Activated naive CD8-positive, alpha-beta T cell treated with anti-CD3 and anti-CD28 coated beads for 36 hours (primary cell): ENCODE results near the gene DNAJC6. TPM values are rescaled to one million over a fixed set of nuclear protein-coding genes. Genes with fewer than 3 reads are reported as not detected.
"Not testable (repeated sequence)": the region's sequence is repeated elsewhere in the genome, so short reads cannot be mapped to it uniquely, and the experiment has no call there.

Experiments
- DNase-seq: peaks from one replicate; pipeline ENCODE4 v3.0.0; 2021
- H3K27ac Mint-ChIP-seq: one replicate; pipeline ENCODE4 v1.8.0; 2022; ENCODE audit warnings: mild to moderate bottlenecking, moderate library complexity, mixed read lengths
- H3K27me3 Mint-ChIP-seq: one replicate; pipeline ENCODE4 v1.8.0; 2022; ENCODE audit warnings: mild to moderate bottlenecking, mixed read lengths
- H3K36me3 Mint-ChIP-seq: one replicate; pipeline ENCODE4 v1.8.0; 2021; ENCODE audit warnings: mild to moderate bottlenecking, mixed read lengths
- H3K4me1 Mint-ChIP-seq: one replicate; pipeline ENCODE4 v1.8.0; 2021; ENCODE audit warnings: mixed read lengths
- H3K4me3 Mint-ChIP-seq: one replicate; pipeline ENCODE4 v1.8.0; 2022; ENCODE audit warnings: mild to moderate bottlenecking, moderate library complexity, mixed read lengths
- H3K9me3 Mint-ChIP-seq: one replicate; pipeline ENCODE4 v1.8.0; 2022; ENCODE audit warnings: mixed read lengths
- total RNA-seq, 2 experiments: library from RNA; stranded (reverse); gene quantifications; one replicate each; pipeline ENCODE4 v1.2.3, GENCODE V29; 2021

Gene DNAJC6
- total RNA-seq, 2 experiments from 2014 or later: 1.9 TPM

GRCh38 chr1:65278376-65279069, 30.8 kb upstream of the DNAJC6 start:
- DNase-seq: no peak
- Mint-ChIP-seq H3K9me3 (no peaks in the 10 kb centered on the region), H3K36me3 (no peaks in the 10 kb centered on the region), H3K4me1 (no peaks in the 10 kb centered on the region), H3K4me3 (no peak overlapping the region), H3K27me3 (peaks cover 16% of the 10 kb centered on the region), H3K27ac (no peak overlapping the region)

DNA sequence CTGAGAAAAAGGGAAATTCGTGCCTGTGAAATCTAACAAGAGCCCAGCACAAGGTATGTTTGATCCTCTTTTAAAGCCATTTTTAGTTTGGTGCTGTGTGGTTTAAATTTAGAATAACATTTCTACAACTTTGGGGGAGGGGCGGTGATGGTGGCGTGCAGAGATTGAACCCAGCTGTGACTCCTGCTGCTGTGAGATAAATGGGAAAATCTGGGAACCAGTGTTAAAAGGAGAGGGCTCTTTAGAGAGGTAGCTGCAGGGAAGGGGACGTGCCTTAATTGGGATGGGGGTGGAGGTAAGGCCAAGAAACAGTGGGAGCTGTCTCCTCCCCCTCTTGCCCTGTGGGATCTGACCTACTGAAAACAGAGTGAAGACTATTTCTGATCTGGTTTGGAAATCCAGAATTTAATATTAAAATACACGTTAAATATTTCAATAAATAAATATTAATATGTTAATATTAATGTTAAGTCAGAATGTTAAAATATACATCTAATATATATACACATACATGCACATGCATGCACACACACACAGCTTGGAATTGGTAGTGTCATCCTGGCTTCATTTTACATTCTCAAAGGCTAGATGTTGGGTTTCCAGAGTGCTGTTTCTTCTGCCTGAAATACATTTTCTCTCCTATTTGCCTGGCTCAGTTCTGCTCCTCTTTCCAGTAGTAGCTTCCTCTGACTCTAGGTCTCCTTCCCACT, 30.1 kb upstream of the DNAJC6 start:
- peaks cover 16% of the 10 kb centered on the region for H3K27me3 Mint-ChIP-seq
- no peaks in the 10 kb centered on the region for H3K4me1 Mint-ChIP-seq
- no peaks in the 10 kb centered on the region for H3K9me3 Mint-ChIP-seq
- H3K36me3 Mint-ChIP-seq: no peaks in the 10 kb centered on the region
- DNase-seq: no peak
- no peak overlapping the region for H3K27ac Mint-ChIP-seq
- H3K4me3 Mint-ChIP-seq: no peak overlapping the region

- no peak overlapping the region for H3K4me3 Mint-ChIP-seq
- H3K4me1 Mint-ChIP-seq: no peaks in the 10 kb centered on the region
- no peaks in the 10 kb centered on the region for H3K36me3 Mint-ChIP-seq
- no peak overlapping the region for H3K27ac Mint-ChIP-seq
- H3K27me3 Mint-ChIP-seq: peaks cover 8% of the 10 kb centered on the region
- no peak for DNase-seq
- no peaks in the 10 kb centered on the region for H3K9me3 Mint-ChIP-seq
These were observed 27.5 kb upstream of the DNAJC6 start for GRCh38 chr1:65281846-65282245.

- Mint-ChIP-seq H3K9me3 (no peaks in the 10 kb centered on the region), H3K36me3 (no peaks in the 10 kb centered on the region), H3K4me3 (no peak overlapping the region), H3K27ac (no peak overlapping the region), H3K4me1 (no peaks in the 10 kb centered on the region), H3K27me3 (peaks cover under 1% of the 10 kb centered on the region)
- no peak for DNase-seq
These were observed 25.1 kb upstream of the DNAJC6 start for GRCh38 chr1:65284229-65284628.

- Mint-ChIP-seq H3K27me3 (no peaks in the 10 kb centered on the region), H3K9me3 (no peaks in the 10 kb centered on the region), H3K4me3 (no peak overlapping the region), H3K36me3 (no peaks in the 10 kb centered on the region), H3K27ac (no peak overlapping the region), H3K4me1 (no peaks in the 10 kb centered on the region)
- no peak for DNase-seq
These were observed 19.9 kb upstream of the DNAJC6 start for GRCh38 chr1:65289449-65289848.

GRCh38 chr1:65291818-65292217, 17.5 kb upstream of the DNAJC6 start:
- H3K36me3 Mint-ChIP-seq, H3K9me3 Mint-ChIP-seq, H3K4me3 Mint-ChIP-seq, H3K4me1 Mint-ChIP-seq, H3K27ac Mint-ChIP-seq, H3K27me3 Mint-ChIP-seq, DNase-seq: not testable (repeated sequence)

DNA sequence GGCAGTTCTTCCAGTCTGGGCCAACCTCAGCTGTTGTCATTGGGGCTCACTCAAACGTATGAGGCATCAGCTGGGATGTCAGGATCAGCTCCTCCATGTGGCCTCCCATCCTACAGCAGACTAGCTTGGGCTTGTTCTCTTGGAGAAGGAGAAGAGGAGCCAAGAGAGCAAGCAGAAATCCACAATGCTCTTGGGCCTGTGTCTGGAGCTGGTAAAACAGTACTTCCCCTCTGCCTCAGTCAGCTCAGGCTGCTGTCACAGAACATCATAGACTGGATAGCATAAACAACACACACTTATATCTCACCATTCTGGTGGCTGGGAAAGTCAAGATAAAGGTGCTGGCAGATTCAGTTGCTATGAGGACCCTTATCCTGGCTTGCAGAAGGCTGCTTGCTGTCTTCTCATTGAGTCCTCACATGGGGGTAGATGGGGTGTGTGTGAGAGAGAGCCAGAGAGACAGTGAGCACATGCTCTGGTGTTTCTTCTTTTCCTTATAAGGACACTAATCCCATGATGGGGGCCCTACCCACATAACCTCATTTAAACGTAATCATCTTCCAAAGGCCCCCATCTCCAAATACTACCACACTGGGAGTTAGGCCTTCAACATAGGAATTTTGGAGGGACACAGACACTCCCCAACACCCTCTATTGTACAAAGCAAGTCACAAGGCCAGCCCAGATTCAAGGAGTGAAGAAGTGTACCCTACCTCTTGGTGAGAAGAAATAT, 16.3 kb upstream of the DNAJC6 start:
- Mint-ChIP-seq H3K27ac (no peak overlapping the region), H3K27me3 (no peaks in the 10 kb centered on the region)

GRCh38 chr1:65297706-65298105, 11.6 kb upstream of the DNAJC6 start:
- H3K36me3 Mint-ChIP-seq: no peaks in the 10 kb centered on the region
- no peaks in the 10 kb centered on the region for H3K9me3 Mint-ChIP-seq
- H3K27me3 Mint-ChIP-seq: no peaks in the 10 kb centered on the region
- H3K27ac Mint-ChIP-seq: no peak overlapping the region
- DNase-seq: no peak
- H3K4me3 Mint-ChIP-seq: no peak overlapping the region
- H3K4me1 Mint-ChIP-seq: no peaks in the 10 kb centered on the region

More for the DNA sequence above, 16.3 kb upstream of the DNAJC6 start:
- no peaks in the 10 kb centered on the region for H3K36me3 Mint-ChIP-seq
- no peaks in the 10 kb centered on the region for H3K9me3 Mint-ChIP-seq
- no peak overlapping the region for H3K4me3 Mint-ChIP-seq
- no peak for DNase-seq
- H3K4me1 Mint-ChIP-seq: no peaks in the 10 kb centered on the region

GRCh38 chr1:65299328-65299727, 10.0 kb upstream of the DNAJC6 start:
- no peaks in the 10 kb centered on the region for H3K36me3 Mint-ChIP-seq
- no peaks in the 10 kb centered on the region for H3K27me3 Mint-ChIP-seq

GRCh38 chr1:65308781-65309303, 501 bp upstream of the DNAJC6 start:
- peak overlapping the region; percentile 37 for H3K4me3 Mint-ChIP-seq
- peaks cover 59% of the 10 kb centered on the region for H3K27me3 Mint-ChIP-seq

More at GRCh38 chr1:65299328-65299727, 10.0 kb upstream of the DNAJC6 start:
- no peaks in the 10 kb centered on the region for H3K4me1 Mint-ChIP-seq
- H3K9me3 Mint-ChIP-seq: no peaks in the 10 kb centered on the region
- H3K4me3 Mint-ChIP-seq: no peak overlapping the region
- no peak overlapping the region for H3K27ac Mint-ChIP-seq
- no peak for DNase-seq

DNA sequence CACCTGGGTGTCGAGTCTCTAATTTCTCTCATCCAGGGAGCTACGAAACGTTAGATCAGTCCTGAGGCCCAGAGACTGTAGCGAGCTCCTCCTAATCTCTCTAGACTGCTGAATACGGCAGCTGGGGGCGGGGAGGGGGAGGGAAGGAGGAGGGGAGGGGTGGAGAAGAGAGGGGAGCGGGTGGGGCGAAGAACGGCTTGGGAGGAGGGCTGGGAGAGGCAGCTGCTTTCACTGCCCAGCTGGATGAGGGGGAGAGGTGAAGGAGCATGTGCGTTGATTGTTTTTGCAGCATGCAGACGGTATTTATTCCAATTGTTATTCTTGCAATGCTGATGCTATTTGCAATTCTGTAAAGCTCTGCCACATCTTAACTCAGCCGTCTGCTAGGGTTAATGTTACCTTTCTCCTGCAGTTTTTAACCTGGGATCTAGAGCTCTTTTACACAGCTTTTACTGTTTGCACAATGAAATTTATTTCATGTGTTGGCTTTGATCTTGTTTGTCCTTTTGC, 790 bp downstream of the DNAJC6 start:
- Mint-ChIP-seq H3K36me3 (no peaks in the 10 kb centered on the region), H3K27me3 (peaks cover 62% of the 10 kb centered on the region), H3K4me3 (no peak overlapping the region), H3K27ac (no peak overlapping the region), H3K4me1 (peaks cover 6% of the 10 kb centered on the region), H3K9me3 (no peaks in the 10 kb centered on the region)
- DNase-seq: no peak

More at GRCh38 chr1:65308781-65309303, 501 bp upstream of the DNAJC6 start:
- Mint-ChIP-seq H3K36me3 (no peaks in the 10 kb centered on the region), H3K27ac (no peak overlapping the region), H3K4me1 (peaks cover 6% of the 10 kb centered on the region), H3K9me3 (no peaks in the 10 kb centered on the region)
- no peak for DNase-seq

DNA sequence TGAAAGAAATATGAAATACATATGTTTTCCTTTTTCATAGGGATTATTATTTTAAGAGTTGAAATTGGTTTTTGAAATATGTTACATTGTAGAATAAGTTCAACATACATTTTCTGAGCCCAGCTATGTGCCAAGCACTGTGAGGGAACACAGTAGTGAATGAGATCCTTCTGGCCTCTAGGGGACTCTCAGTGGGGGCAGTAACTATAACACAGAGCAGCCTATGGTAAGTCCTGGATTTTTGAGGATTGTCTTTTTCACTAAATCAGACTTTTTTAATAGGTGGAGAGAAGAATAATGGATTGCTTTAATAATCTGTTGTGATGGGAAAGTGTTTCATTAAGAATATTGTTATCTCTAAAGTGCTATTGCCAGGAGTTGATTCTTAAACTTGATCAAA, 2.4 kb downstream of the DNAJC6 start:
- no peaks in the 10 kb centered on the region for H3K36me3 Mint-ChIP-seq
- no peak overlapping the region for H3K4me3 Mint-ChIP-seq
- peaks cover 6% of the 10 kb centered on the region for H3K4me1 Mint-ChIP-seq
- H3K27me3 Mint-ChIP-seq: peaks cover 62% of the 10 kb centered on the region
- no peaks in the 10 kb centered on the region for H3K9me3 Mint-ChIP-seq
- DNase-seq: no peak
- no peak overlapping the region for H3K27ac Mint-ChIP-seq

DNA sequence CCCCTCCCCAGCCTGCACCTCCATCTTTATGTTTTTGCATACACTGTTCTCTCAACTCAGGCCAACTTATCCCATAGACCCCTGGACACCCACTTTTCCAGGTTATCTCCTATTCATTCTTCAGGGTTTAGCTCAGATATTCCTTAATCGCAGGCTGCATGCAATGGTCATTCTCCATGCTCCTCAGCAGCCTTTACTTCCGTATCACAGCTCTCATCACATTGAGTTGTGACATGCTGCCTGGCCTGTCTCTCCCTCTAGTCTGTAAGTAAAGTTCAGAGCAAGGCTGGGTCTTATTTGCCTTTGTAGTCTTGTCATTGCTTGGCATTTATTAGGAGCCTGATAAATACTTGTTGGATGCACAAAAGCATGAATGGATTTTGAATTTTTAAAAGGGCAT, 6.9 kb downstream of the DNAJC6 start:
- no peak overlapping the region for H3K4me3 Mint-ChIP-seq
- no peak for DNase-seq
- H3K4me1 Mint-ChIP-seq: no peaks in the 10 kb centered on the region
- peaks cover 4% of the 10 kb centered on the region for H3K9me3 Mint-ChIP-seq
- H3K27me3 Mint-ChIP-seq: peaks cover 29% of the 10 kb centered on the region
- H3K27ac Mint-ChIP-seq: no peak overlapping the region
- peaks cover 5% of the 10 kb centered on the region for H3K36me3 Mint-ChIP-seq

GRCh38 chr1:65317866-65318653, 8.7 kb downstream of the DNAJC6 start:
- H3K27ac Mint-ChIP-seq: no peak overlapping the region
- H3K27me3 Mint-ChIP-seq: peaks cover 12% of the 10 kb centered on the region
- peaks cover 5% of the 10 kb centered on the region for H3K36me3 Mint-ChIP-seq
- no peak for DNase-seq
- H3K4me1 Mint-ChIP-seq: peaks cover under 1% of the 10 kb centered on the region
- H3K9me3 Mint-ChIP-seq: peaks cover 5% of the 10 kb centered on the region
- H3K4me3 Mint-ChIP-seq: no peak overlapping the region
